K562 (cell line): ENCODE measurements around the gene PIGC. TPM values are rescaled to one million over a fixed set of nuclear protein-coding genes. Genes with fewer than 3 reads are reported as not detected.

Experiments
- BACH1 ChIP-seq: fragments of 200-800 bp; sonication (Bioruptor generic); IDR thresholded peaks from 2 replicates; pipeline ENCODE4 v1.6.1; 2016; ENCODE audit warnings: missing genetic modification characterization, missing compliant biosample characterization
- BRCA1 ChIP-seq, 2 experiments: fragments of 450-650 bp in 1 of 2; sonication (generic) in 1 of 2; formaldehyde crosslinking in 1 of 2; IDR thresholded peaks; 2 replicates each; pipeline versions ENCODE4 v1.5.0 to v1.6.1; 2017 to 2020; ENCODE audit warnings: mild to moderate bottlenecking in 1 of 2, missing genetic modification reagents in 1 of 2
- BRF2 ChIP-seq: IDR thresholded peaks from 3 replicates; pipeline ENCODE4 v1.6.1; 2011; ENCODE audit warnings: borderline replicate concordance, mild to moderate bottlenecking; ENCODE audit not compliant: insufficient read length, insufficient read depth
- CBX3 ChIP-seq, 2 experiments: IDR thresholded peaks; 1 replicate in 1 of 2; 2 replicates in 1 of 2; pipeline ENCODE4 v1.6.1; 2012; ENCODE audit warnings: inconsistent platforms in 2 of 2, low read length in 2 of 2, borderline replicate concordance in 1 of 2, control low read depth in 1 of 2
- EP300 ChIP-seq: IDR thresholded peaks from 2 replicates; pipeline ENCODE4 v1.6.1; 2012; ENCODE audit warnings: low read length, improper control_type of control experiment
- ERF ChIP-seq: fragments of 450-650 bp; formaldehyde crosslinking; IDR thresholded peaks from 2 replicates; pipeline ENCODE4 v1.4.0; 2020; ENCODE audit warnings: mild to moderate bottlenecking, mixed read lengths
- IFI16 ChIP-seq: fragments of 250-450 bp; sonication (Bioruptor Pico); IDR thresholded peaks from 2 replicates; pipeline ENCODE4 v2.1.2; 2022; ENCODE audit warnings: mild to moderate bottlenecking, inconsistent platforms
- KAT8 ChIP-seq: fragments of 450-650 bp; IDR thresholded peaks from 2 replicates; pipeline ENCODE4 v1.6.1; 2016; ENCODE audit warnings: low read depth, mild to moderate bottlenecking
- LCOR ChIP-seq: sonication (generic); formaldehyde crosslinking; IDR thresholded peaks from 2 replicates; pipeline ENCODE4 v1.8.0; 2022; ENCODE audit warnings: mild to moderate bottlenecking, missing genetic modification reagents
- NFATC3 ChIP-seq: fragments of 450-650 bp; IDR thresholded peaks from 2 replicates; pipeline ENCODE4 v1.6.1; 2017; ENCODE audit warnings: mild to moderate bottlenecking
- NR2C1 ChIP-seq, 2 experiments: fragments of 450-650 bp; IDR thresholded peaks; 2 replicates each; pipeline ENCODE4 v1.6.1; 2017; ENCODE audit warnings: mild to moderate bottlenecking in 2 of 2, antibody characterized with exemption in 1 of 2, inconsistent platforms in 1 of 2, missing compliant biosample characterization in 1 of 2, missing genetic modification characterization in 1 of 2
- RAD21 ChIP-seq, 2 experiments: fragments of 250-450 bp in 1 of 2; fragments of 450-650 bp in 1 of 2; sonication (Bioruptor Pico) in 1 of 2; formaldehyde crosslinking in 1 of 2; IDR thresholded peaks in 1 of 2; conservative IDR thresholded peaks in 1 of 2; 2 replicates each; pipeline versions ENCODE4 v1.4.0 to v1.8.0; 2020 to 2022; ENCODE audit warnings: mild to moderate bottlenecking in 2 of 2, moderate library complexity in 1 of 2
- RNF2 ChIP-seq: sonication (generic); IDR thresholded peaks from 2 replicates; pipeline ENCODE4 v1.6.1; 2016
- SNRNP70 ChIP-seq: fragments of 200-400 bp; formaldehyde crosslinking; optimal IDR thresholded peaks from 2 replicates; pipeline ENCODE3; 2017; ENCODE audit warnings: low read depth, low read length
- TAF15 ChIP-seq: fragments of 200-400 bp; formaldehyde crosslinking; IDR thresholded peaks from 2 replicates; pipeline ENCODE4 v1.6.1; 2017; ENCODE audit warnings: mild to moderate bottlenecking, low read depth, low read length, moderate library complexity
- TAF9B ChIP-seq: fragments of 450-650 bp; IDR thresholded peaks from 2 replicates; pipeline ENCODE4 v1.6.1; 2018; ENCODE audit warnings: mild to moderate bottlenecking; ENCODE audit not compliant: partially characterized antibody
- TFAP4 ChIP-seq: sonication (generic); formaldehyde crosslinking; IDR thresholded peaks from 2 replicates; pipeline ENCODE4 v1.8.0; 2022; ENCODE audit warnings: missing genetic modification reagents, mild to moderate bottlenecking, moderate library complexity, borderline replicate concordance
- ZBTB17 ChIP-seq: fragments of 450-650 bp; formaldehyde crosslinking; IDR thresholded peaks from 2 replicates; pipeline ENCODE4 v1.4.0; 2020; ENCODE audit warnings: mild to moderate bottlenecking
- ZNF146 ChIP-seq: IDR thresholded peaks from one replicate; pipeline ENCODE4 v1.6.1; 2018; ENCODE audit warnings: missing compliant biosample characterization; ENCODE audit not compliant: unreplicated experiment
- ZNF217 ChIP-seq: sonication (generic); formaldehyde crosslinking; IDR thresholded peaks from 2 replicates; pipeline ENCODE4 v1.8.0; 2022; ENCODE audit warnings: mild to moderate bottlenecking, missing genetic modification reagents
- ZNF444 ChIP-seq: fragments of 250-450 bp; sonication (Bioruptor Pico); IDR thresholded peaks from 2 replicates; pipeline ENCODE4 v1.4.0; 2020; ENCODE audit warnings: mild to moderate bottlenecking, moderate library complexity
- ZNF584 ChIP-seq: fragments of 200-800 bp; sonication (Bioruptor generic); IDR thresholded peaks from 2 replicates; pipeline ENCODE4 v1.6.1; 2016; ENCODE audit warnings: low read depth, mild to moderate bottlenecking, missing genetic modification characterization, missing compliant biosample characterization
- ZNF639 ChIP-seq, 2 experiments: fragments of 200-800 bp in 1 of 2; sonication (Bioruptor generic) in 1 of 2; sonication (generic) in 1 of 2; formaldehyde crosslinking in 1 of 2; IDR thresholded peaks in 1 of 2; conservative IDR thresholded peaks in 1 of 2; 2 replicates each; pipeline versions ENCODE4 v1.5.0 to v1.6.1; 2016 to 2020; ENCODE audit warnings: missing compliant biosample characterization in 1 of 2, missing genetic modification characterization in 1 of 2, missing genetic modification reagents in 1 of 2
- ZNF79 ChIP-seq: fragments of 250-450 bp; sonication (Bioruptor Pico); IDR thresholded peaks from 2 replicates; pipeline ENCODE4 v1.4.0; 2020; ENCODE audit warnings: low read depth, mild to moderate bottlenecking, moderate library complexity
- ZSCAN32 ChIP-seq: fragments of 450-650 bp; formaldehyde crosslinking; IDR thresholded peaks from 2 replicates; pipeline ENCODE4 v1.4.0; 2020; ENCODE audit warnings: mild to moderate bottlenecking, moderate library complexity
- polyA plus RNA-seq, 8 experiments: library from polyadenylated mRNA; depleted of rRNA in 4 of 8; stranded (reverse) in 5 of 8; unstranded in 3 of 8; fragments of >200 nt; fragmentation: Nextera tagmentation in 2 of 8; fragmentation: Illumina TruSeq in 1 of 8; extraction: Ambion mirVana in 2 of 8; extraction: Trizol in 1 of 8; gene quantifications; 2 replicates each; pipeline versions ENCODE4 v1.2.1 to v1.2.3, GENCODE V29; 2011 to 2014; ENCODE audit warnings: inconsistent platforms in 1 of 8, missing spikeins in 1 of 8
- total RNA-seq, 7 experiments: library from RNA; depleted of rRNA in 6 of 7; stranded (reverse); fragments of >200 nt in 6 of 7; fragmentation: Illumina TruSeq in 2 of 7; extraction: Trizol in 2 of 7; gene quantifications; 2 replicates each; pipeline versions ENCODE4 v1.2.1 to v1.2.3, GENCODE V29; 2011 to 2021; ENCODE audit warnings: low replicate concordance in 1 of 7

Gene PIGC
- total and polyA plus RNA-seq, 9 of the 15 experiments (the other 6 are each of a cell fraction or from before 2014, with no cell fraction given): 30.5 to 97.9 (median 54.7) TPM

- TF ChIP-seq TFAP4 (CRISPR knock-in tag) (peak; percentile 67), IFI16 (no peak), NFATC3 (no peak), LCOR (CRISPR knock-in tag) (peak; percentile 84; the same call in 1 of the 2 replicates), EP300 (peak; percentile 90), ERF (peak; percentile 96), ZBTB17 (CRISPR knock-in tag) (peak; percentile 85; the same call in 1 of the 2 replicates), CBX3 (IDR thresholded peaks at IDR 0.05; ENCODE audit: borderline replicate concordance in 1 of 2, low read length in 2 of 2) (peak in 1 of 2 experiments; percentile 39; a peak in 1 of 3 replicates), ZNF79 (CRISPR knock-in tag) (0 out of 2 replicates have a peak, but pooled peaks have one; percentile 49), KAT8 (no peak), ZNF217 (no peak), ZNF639 (CRISPR knock-in tag; conservative IDR thresholded peaks at IDR 0.05 in 1 of 2, IDR thresholded peaks at IDR 0.05 in 1 of 2) (peak in 1 of 2 experiments; percentile 92; a peak in 2 of 4 replicates), ZNF584 (peak; percentile 79; the same call in 1 of the 2 replicates), TAF15 (no peak), ZSCAN32 (CRISPR knock-in tag) (no peak), ZNF146 (CRISPR knock-in tag) (no peak), TAF9B (no peak), BACH1 (0 out of 2 replicates have a peak, but pooled peaks have one; percentile 51), BRF2 (no peak), BRCA1 (IDR thresholded peaks at IDR 0.05) (no peak), BRCA1 (CRISPR knock-in tag; IDR thresholded peaks at IDR 0.05) (no peak), RNF2 (peak; percentile 55; the same call in 1 of the 2 replicates), RAD21 (CRISPR knock-in tag; conservative IDR thresholded peaks at IDR 0.05 in 1 of 2, IDR thresholded peaks at IDR 0.05 in 1 of 2) (peak in 1 of 2 experiments; percentile 8; a peak in 1 of 4 replicates), SNRNP70 (no peak), NR2C1 (IDR thresholded peaks at IDR 0.05) (no peak), NR2C1 (tag; IDR thresholded peaks at IDR 0.05) (peak; percentile 73), ZNF444 (CRISPR knock-in tag) (peak; percentile 82)
Measured at GRCh38 chr1:172456344-172456769, 12.5 kb upstream of the PIGC start (continued).
